Nephron progenitor cell (in vitro differentiated cells): ENCODE measurements around the gene ARL5A.

Source experiments
- DNase-seq: peaks from one replicate; pipeline ENCODE4 v3.0.0; 2021
- H3K27ac Mint-ChIP-seq: 2 replicates; pipeline ENCODE4 v1.8.0; 2021; ENCODE audit warnings: mild to moderate bottlenecking, moderate library complexity, mixed read lengths
- H3K27me3 Mint-ChIP-seq: 2 replicates; pipeline ENCODE4 v1.8.0; 2021; ENCODE audit warnings: mild to moderate bottlenecking, low read depth, mixed read lengths; ENCODE audit not compliant: poor library complexity
- H3K36me3 Mint-ChIP-seq: 2 replicates; pipeline ENCODE4 v1.8.0; 2021; ENCODE audit warnings: low read depth, mixed read lengths
- H3K4me1 Mint-ChIP-seq: 2 replicates; pipeline ENCODE4 v1.8.0; 2021; ENCODE audit warnings: mixed read lengths
- H3K4me3 Mint-ChIP-seq: 2 replicates; pipeline ENCODE4 v1.8.0; 2021; ENCODE audit warnings: mild to moderate bottlenecking, moderate library complexity, mixed read lengths
- H3K9me3 Mint-ChIP-seq: 2 replicates; pipeline ENCODE4 v1.8.0; 2021; ENCODE audit warnings: mild to moderate bottlenecking, moderate library complexity, mixed read lengths
- TF ChIP-seq, protein P1 (sequence below): fragments of 200-600 bp; sonication (generic); IDR thresholded peaks from 2 replicates; pipeline ENCODE4 v1.5.0; 2021; ENCODE audit warnings: antibody characterized with exemption

The ARL5A gene

DNA sequence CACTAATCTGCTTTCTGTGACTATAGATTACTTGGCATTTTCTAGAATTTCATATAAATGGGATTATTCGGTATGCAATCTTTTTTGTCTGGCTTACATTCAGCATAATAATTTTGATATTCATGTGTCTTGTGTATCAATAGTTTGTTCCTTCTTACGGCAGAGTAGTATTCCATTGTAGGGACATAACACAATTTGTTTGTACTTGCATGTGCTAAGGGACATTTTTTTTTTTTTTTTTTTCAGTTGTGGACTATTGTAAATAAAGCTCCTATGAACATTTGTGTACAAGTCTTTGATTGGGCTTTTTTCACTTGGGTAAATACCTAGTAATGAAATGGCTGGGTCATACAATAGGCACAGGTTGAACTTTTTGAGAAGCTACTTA is 45.1 kb downstream of the ARL5A start:
- peaks cover 63% of the 10 kb centered on the region for H3K36me3 Mint-ChIP-seq

DNA sequence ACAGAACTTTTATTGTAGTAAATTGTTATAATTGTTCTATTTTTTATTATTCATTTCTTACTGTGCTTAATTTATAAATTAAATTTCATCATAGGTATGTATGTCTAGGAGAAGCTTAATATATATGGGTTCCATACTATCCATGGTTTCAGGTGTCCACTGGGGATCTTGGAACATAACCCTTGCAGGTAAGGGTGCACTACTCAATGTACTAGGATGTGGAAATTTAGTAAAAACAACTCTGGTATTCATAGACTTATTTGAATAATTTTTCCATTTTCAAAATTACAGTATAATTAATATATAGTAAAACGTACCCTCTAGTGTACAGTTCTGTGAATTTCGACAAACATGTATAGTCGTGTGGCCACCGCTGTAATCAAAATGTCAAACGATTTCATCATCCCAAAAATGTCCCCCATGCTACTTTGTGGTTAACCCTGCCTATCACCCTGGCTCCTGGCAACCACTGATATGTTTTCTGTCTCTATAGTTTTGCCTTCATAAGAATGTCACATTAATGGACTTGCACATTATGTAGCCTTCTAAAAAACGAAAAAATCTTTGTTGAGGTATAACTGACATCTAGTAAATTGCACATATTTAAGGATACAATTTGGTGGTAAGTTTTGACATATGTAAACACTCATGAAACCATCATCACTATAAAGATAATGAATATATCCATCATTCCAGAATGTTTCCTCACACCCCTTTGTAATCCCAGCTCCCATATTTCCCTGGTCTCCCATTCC is 45.7 kb downstream of the ARL5A start:
- TF ChIP-seq, protein P1, sequence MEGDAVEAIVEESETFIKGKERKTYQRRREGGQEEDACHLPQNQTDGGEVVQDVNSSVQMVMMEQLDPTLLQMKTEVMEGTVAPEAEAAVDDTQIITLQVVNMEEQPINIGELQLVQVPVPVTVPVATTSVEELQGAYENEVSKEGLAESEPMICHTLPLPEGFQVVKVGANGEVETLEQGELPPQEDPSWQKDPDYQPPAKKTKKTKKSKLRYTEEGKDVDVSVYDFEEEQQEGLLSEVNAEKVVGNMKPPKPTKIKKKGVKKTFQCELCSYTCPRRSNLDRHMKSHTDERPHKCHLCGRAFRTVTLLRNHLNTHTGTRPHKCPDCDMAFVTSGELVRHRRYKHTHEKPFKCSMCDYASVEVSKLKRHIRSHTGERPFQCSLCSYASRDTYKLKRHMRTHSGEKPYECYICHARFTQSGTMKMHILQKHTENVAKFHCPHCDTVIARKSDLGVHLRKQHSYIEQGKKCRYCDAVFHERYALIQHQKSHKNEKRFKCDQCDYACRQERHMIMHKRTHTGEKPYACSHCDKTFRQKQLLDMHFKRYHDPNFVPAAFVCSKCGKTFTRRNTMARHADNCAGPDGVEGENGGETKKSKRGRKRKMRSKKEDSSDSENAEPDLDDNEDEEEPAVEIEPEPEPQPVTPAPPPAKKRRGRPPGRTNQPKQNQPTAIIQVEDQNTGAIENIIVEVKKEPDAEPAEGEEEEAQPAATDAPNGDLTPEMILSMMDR, result no peak
- H3K27me3 Mint-ChIP-seq, result no peaks in the 10 kb centered on the region
- H3K4me1 Mint-ChIP-seq, result no peaks in the 10 kb centered on the region
- peaks cover 17% of the 10 kb centered on the region for H3K9me3 Mint-ChIP-seq
- no peak overlapping the region for H3K4me3 Mint-ChIP-seq
- H3K36me3 Mint-ChIP-seq, result peaks cover 66% of the 10 kb centered on the region
- H3K27ac Mint-ChIP-seq, result no peak overlapping the region
- no peak for DNase-seq

More for the DNA sequence above, 45.1 kb downstream of the ARL5A start:
- TF ChIP-seq, protein P1, result no peak
- DNase-seq, result no peak
- no peaks in the 10 kb centered on the region for H3K4me1 Mint-ChIP-seq
- no peaks in the 10 kb centered on the region for H3K27me3 Mint-ChIP-seq
- H3K9me3 Mint-ChIP-seq, result peaks cover 14% of the 10 kb centered on the region
- H3K27ac Mint-ChIP-seq, result no peak overlapping the region
- no peak overlapping the region for H3K4me3 Mint-ChIP-seq

DNA sequence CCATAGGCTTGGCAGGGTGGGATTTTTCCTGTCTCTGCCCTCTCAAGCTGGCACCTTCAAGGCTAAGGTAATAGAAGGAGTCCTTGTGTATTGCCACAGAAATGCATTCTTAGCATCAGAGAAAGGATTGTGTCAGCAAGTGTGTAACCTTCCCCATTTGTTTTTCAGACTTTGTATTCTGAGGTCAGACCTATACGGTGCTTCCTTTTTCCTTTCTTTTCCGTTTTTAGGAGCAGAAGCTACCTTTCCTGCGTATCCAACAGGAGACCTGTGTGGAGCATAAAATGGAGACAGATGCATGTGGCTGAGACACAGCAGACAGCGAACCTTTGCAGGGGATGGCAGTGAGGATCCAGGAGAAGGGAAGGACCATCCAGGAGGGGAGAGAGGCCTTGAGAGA is 46.6 kb downstream of the ARL5A start:
- TF ChIP-seq, protein P1, result no peak
- Mint-ChIP-seq H3K4me1 (no peaks in the 10 kb centered on the region), H3K9me3 (peaks cover 17% of the 10 kb centered on the region), H3K27me3 (no peaks in the 10 kb centered on the region), H3K27ac (no peak overlapping the region), H3K36me3 (peaks cover 75% of the 10 kb centered on the region), H3K4me3 (no peak overlapping the region)
- DNase-seq, result no peak

DNA sequence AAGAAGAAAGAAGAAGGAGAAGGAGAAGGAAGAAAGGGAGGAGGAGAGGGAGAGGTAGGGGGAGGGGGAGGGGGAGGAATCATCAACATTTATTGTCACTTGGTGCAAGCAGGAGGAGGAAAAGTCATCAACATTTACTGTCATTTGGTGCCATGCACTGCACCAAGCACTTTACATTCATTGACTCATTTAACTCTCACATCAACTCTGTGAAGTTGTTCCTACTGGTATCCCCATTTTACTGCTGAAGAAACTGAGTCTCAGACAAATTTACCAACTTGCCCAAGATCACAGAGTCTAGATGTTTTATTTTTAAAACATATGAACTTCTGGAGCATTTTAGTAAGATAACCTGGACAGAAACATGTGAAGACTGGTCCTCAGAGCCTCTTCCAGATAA is 47.3 kb downstream of the ARL5A start:
- Mint-ChIP-seq H3K4me3 (no peak overlapping the region), H3K27ac (no peak overlapping the region), H3K27me3 (no peaks in the 10 kb centered on the region), H3K9me3 (peaks cover 23% of the 10 kb centered on the region), H3K36me3 (peaks cover 82% of the 10 kb centered on the region), H3K4me1 (no peaks in the 10 kb centered on the region)
- TF ChIP-seq, protein P1, result no peak
- no peak for DNase-seq

DNA sequence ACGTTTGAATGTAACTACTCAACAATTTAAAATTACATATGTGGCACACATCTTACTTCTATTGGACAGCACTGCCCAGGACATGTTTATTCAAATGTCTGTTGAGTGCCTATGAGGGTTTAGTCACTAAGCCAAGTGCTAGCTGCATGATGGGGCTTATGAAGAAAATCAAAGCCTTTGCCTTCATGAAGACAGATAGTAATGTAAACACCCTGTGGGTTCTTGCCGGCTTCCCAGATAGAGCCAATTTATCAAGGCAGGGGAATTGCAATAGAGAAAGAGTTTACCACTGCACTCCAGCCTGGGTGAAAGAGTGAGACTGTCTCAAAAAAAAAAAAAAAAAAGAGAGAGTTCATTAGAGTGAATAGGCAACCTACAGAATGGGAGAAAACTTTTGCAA is 50.3 kb downstream of the ARL5A start:
- Mint-ChIP-seq H3K27me3 (no peaks in the 10 kb centered on the region), H3K9me3 (peaks cover 23% of the 10 kb centered on the region)
- DNase-seq, result no peak

More for the DNA sequence above, 50.3 kb downstream of the ARL5A start:
- Mint-ChIP-seq H3K27ac (no peak overlapping the region), H3K4me3 (no peak overlapping the region), H3K4me1 (no peaks in the 10 kb centered on the region), H3K36me3 (peaks cover 75% of the 10 kb centered on the region)
- TF ChIP-seq, protein P1, result no peak
